Stimulated activated CD8-positive, alpha-beta memory T cell treated with anti-CD3 and anti-CD28 coated beads, Interleukin-4, amount 100 ng/mL, for 4 hours (primary cell): Measurements from ENCODE around the gene MAP1LC3B.

ENCODE experiments used
- DNase-seq, 2 donors: peaks; one replicate each; pipeline ENCODE4 v3.0.0-alpha.2; 2020; ENCODE audit warnings: low read depth in 2 of 2, low spot score in 1 of 2

Gene MAP1LC3B

GRCh38 chr16:87453326-87453725 is 61.2 kb downstream of the MAP1LC3B start:
- DNase-seq: no peak
